ENCODE measurements around the gene ASCC1.
"Not testable (repeated sequence)": the region's sequence is repeated elsewhere in the genome, so short reads cannot be mapped to it uniquely, and the experiment has no call there.

- TF ChIP-seq CTCF (IDR thresholded peaks at IDR 0.05); POLR2A (IDR thresholded peaks at IDR 0.05); POLR2AphosphoS5 (IDR thresholded peaks at IDR 0.05); EP300 (IDR thresholded peaks at IDR 0.05; ENCODE audit: low read depth): not testable (repeated sequence)
Measured at GRCh38 chr10:72224191-72224590, 8.1 kb upstream of the ASCC1 start.
